Loucy (cell line): ENCODE measurements around the gene FHAD1.

Source experiments
- EZH2phosphoT487 ChIP-seq: fragments of 200-600 bp; IDR thresholded peaks from 2 replicates; pipeline ENCODE4 v1.6.1; 2018; ENCODE audit warnings: antibody characterized with exemption, mild to moderate bottlenecking, moderate library complexity, borderline replicate concordance
- TF ChIP-seq, protein P1 (sequence below): fragments of 200-600 bp; sonication (generic); conservative IDR thresholded peaks from 2 replicates; pipeline ENCODE4 v1.5.1; 2014; ENCODE audit warnings: mild to moderate bottlenecking, antibody characterized with exemption, low read length

- TF ChIP-seq, protein P1, sequence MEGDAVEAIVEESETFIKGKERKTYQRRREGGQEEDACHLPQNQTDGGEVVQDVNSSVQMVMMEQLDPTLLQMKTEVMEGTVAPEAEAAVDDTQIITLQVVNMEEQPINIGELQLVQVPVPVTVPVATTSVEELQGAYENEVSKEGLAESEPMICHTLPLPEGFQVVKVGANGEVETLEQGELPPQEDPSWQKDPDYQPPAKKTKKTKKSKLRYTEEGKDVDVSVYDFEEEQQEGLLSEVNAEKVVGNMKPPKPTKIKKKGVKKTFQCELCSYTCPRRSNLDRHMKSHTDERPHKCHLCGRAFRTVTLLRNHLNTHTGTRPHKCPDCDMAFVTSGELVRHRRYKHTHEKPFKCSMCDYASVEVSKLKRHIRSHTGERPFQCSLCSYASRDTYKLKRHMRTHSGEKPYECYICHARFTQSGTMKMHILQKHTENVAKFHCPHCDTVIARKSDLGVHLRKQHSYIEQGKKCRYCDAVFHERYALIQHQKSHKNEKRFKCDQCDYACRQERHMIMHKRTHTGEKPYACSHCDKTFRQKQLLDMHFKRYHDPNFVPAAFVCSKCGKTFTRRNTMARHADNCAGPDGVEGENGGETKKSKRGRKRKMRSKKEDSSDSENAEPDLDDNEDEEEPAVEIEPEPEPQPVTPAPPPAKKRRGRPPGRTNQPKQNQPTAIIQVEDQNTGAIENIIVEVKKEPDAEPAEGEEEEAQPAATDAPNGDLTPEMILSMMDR = no peak
- no peak for TF ChIP-seq EZH2phosphoT487
Measured at GRCh38 chr1:15443281-15443680, 196.3 kb downstream of the FHAD1 start.
